BLaER1 treated with 17β-estradiol and CSF1 and Interleukin-3, amounts not matched to agents 10 nM and 100 nM (cell line): Measurements from ENCODE around the gene MAU2.
A peak's percentile ranks its signal among the peaks of the same experiment; 100 is the strongest.

Source experiments
- H3K27ac ChIP-seq, 11 experiments: shearing (Covaris generic); formaldehyde crosslinking; 2 replicates each; pipeline ENCODE4 v1.8.1; 2022
- H3K27me3 ChIP-seq, 11 experiments: shearing (Covaris generic); formaldehyde crosslinking; 2 replicates each; pipeline ENCODE4 v1.8.1; 2022
- H3K36me3 ChIP-seq, 11 experiments: shearing (Covaris generic); formaldehyde crosslinking; 2 replicates each; pipeline ENCODE4 v1.8.1; 2022
- H3K4me1 ChIP-seq, 10 experiments: shearing (Covaris generic); formaldehyde crosslinking; 2 replicates each; pipeline ENCODE4 v1.8.1; 2022
- H3K4me2 ChIP-seq, 11 experiments: shearing (Covaris generic); formaldehyde crosslinking; 2 replicates each; pipeline ENCODE4 v1.8.1; 2022
- H3K4me3 ChIP-seq, 10 experiments: shearing (Covaris generic); formaldehyde crosslinking; 2 replicates each; pipeline ENCODE4 v1.8.1; 2022
- H3K9ac ChIP-seq, 11 experiments: shearing (Covaris generic); formaldehyde crosslinking; 2 replicates each; pipeline ENCODE4 v1.8.1; 2022
- H3K9me3 ChIP-seq, 11 experiments: shearing (Covaris generic); formaldehyde crosslinking; replicated peaks in 1 of 11; 2 replicates each; pipeline ENCODE4 v1.8.1; 2022
- H4K20me1 ChIP-seq, 11 experiments: shearing (Covaris generic); formaldehyde crosslinking; 2 replicates each; pipeline ENCODE4 v1.8.1; 2022
- Cebpa-rat ChIP-seq, 11 experiments: shearing (Covaris generic); IDR thresholded peaks; 2 replicates each; pipeline ENCODE4 v1.8.1; 2022

MAU2 gene

DNA sequence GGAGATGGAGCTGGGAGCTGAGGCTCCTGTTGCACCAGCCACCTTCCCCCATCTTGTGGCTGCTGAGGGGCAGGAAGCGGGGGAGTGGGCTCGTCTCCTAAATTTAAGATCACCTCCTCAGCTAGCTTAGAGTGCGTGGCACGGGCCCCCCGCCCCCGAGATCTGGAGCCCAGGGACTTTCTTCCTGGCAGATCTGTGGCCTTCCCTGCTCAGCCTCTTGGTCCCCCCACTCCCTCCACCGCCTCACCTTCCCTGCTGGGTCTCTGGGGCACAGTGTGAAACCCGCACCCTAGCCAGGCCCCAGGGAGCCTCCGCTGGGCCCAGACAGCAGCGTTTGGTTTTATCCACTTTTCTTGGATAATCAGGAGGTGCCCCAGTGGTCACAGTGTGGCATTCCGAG lies 35.9 kb downstream of the MAU2 start:
- Histone ChIP-seq H3K9ac (no peak overlapping the region), H3K27ac (no peak overlapping the region), H3K4me2 (no peak overlapping the region), H3K4me1 (peaks cover 27 to 36% (median 30%) of the 10 kb centered on the region in 10 experiments), H3K36me3 (peaks cover 58 to 81% (median 66%) of the 10 kb centered on the region in 11 experiments), H4K20me1 (peaks cover 0 to 54% (median 7%) of the 10 kb centered on the region in 11 experiments; a peak in 7 of 22 replicates), H3K4me3 (no peak overlapping the region), H3K27me3 (no peaks in the 10 kb centered on the region), H3K9me3 (no peaks in the 10 kb centered on the region)
- TF ChIP-seq Cebpa-rat (IDR thresholded peaks at IDR 0.05): no peak

GRCh38 chr19:19356901-19357566 lies 36.4 kb downstream of the MAU2 start:
- no peak overlapping the region for H3K9ac ChIP-seq
- no peaks in the 10 kb centered on the region for H3K27me3 ChIP-seq
- no peak overlapping the region for H3K4me3 ChIP-seq
- H4K20me1 ChIP-seq: peaks cover 0 to 53% (median 7%) of the 10 kb centered on the region in 11 experiments; a peak in 7 of 22 replicates
- H3K36me3 ChIP-seq: peaks cover 53 to 76% (median 61%) of the 10 kb centered on the region in 11 experiments
- H3K4me2 ChIP-seq: no peak overlapping the region
- no peaks in the 10 kb centered on the region for H3K9me3 ChIP-seq
- H3K4me1 ChIP-seq: peaks cover 32 to 42% (median 36%) of the 10 kb centered on the region in 10 experiments
- no peak overlapping the region for H3K27ac ChIP-seq
- no peak for TF ChIP-seq Cebpa-rat (IDR thresholded peaks at IDR 0.05)

DNA sequence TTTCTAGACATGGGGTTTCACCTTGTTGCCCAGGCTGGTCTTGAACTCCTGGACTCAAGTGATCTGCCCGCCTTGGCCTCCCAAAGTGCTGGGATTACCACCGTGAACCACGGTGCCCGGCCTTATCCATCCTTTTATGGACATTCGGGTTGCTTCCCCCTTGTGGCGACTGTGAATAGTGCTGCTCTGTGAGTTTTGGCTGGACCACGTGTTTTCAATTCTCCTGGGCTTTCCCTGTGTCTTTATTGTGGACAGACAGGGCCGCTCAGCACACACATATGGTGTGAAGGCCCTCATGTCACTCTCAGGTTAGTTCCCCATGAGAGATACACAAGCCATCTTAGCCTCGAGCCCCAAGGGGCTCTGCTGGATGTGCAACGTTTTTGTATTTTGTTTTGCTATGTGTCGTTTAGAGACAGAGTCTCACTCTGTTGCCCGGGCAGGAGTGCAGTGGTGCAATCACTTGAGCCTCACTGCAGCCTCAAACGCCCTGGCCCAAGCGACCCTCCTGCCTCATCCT lies 40.5 kb downstream of the MAU2 start:
- Histone ChIP-seq H3K4me3 (no peak overlapping the region), H3K27ac (peak overlapping the region in 9 of 11 experiments; percentile 13 to 57 (median 27); a peak in 12 of 22 replicates), H3K4me1 (peaks cover 61 to 74% (median 68%) of the 10 kb centered on the region in 10 experiments), H3K27me3 (no peaks in the 10 kb centered on the region), H3K9ac (peak overlapping the region in 6 of 11 experiments; percentile 1 to 36 (median 16); a peak in 6 of 22 replicates), H3K9me3 (no peaks in the 10 kb centered on the region), H4K20me1 (peaks cover 0 to 14% (median 3%) of the 10 kb centered on the region in 11 experiments; a peak in 5 of 22 replicates), H3K36me3 (peaks cover 12 to 35% (median 20%) of the 10 kb centered on the region in 11 experiments), H3K4me2 (peak overlapping the region; percentile 26 to 63 (median 48))
- TF ChIP-seq Cebpa-rat (IDR thresholded peaks at IDR 0.05): peak in 3 of 11 experiments; percentile 20 to 46 (median 21); a peak in 1 of 22 replicates

DNA sequence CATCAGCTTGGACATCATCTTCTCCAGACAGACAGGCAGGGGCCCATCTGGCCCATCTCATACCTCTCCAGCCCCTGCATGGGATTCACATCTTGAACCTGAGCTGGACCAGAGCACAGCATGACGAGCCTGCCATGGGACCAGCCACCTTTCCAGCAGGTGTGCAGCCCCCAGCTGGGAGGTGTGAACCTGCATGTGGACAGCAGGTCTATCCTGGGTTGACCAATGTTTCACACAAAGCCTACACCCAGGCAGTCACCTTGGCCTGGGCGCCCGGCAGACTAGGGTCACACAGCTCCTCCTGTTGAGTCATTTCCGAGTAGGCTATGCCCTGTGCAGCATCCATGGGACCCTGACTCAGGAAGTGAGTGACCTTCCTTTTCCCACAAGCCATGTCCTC lies 41.4 kb downstream of the MAU2 start:
- no peaks in the 10 kb centered on the region for H3K9me3 ChIP-seq
- peaks cover 70 to 83% (median 78%) of the 10 kb centered on the region in 10 experiments for H3K4me1 ChIP-seq
- H3K9ac ChIP-seq: 0 out of 22 replicates have a peak overlapping the region, but pooled peaks of 2 of the 11 experiments have one; percentile 7 to 36
- no peaks in the 10 kb centered on the region for H3K27me3 ChIP-seq
- TF ChIP-seq Cebpa-rat (IDR thresholded peaks at IDR 0.05): no peak
- peaks cover 0 to 7% (median 0%) of the 10 kb centered on the region in 11 experiments; a peak in 5 of 22 replicates for H4K20me1 ChIP-seq
- peaks cover 2 to 25% (median 11%) of the 10 kb centered on the region in 11 experiments; a peak in 21 of 22 replicates for H3K36me3 ChIP-seq
- peak overlapping the region in 9 of 11 experiments; percentile 26 to 60 (median 43); a peak in 14 of 22 replicates for H3K4me2 ChIP-seq
- no peak overlapping the region for H3K4me3 ChIP-seq
- peak overlapping the region in 8 of 11 experiments; percentile 13 to 57 (median 34); a peak in 9 of 22 replicates for H3K27ac ChIP-seq

- TF ChIP-seq Cebpa-rat (IDR thresholded peaks at IDR 0.05): no peak
- Histone ChIP-seq H3K9ac (peak overlapping the region in 4 of 11 experiments; percentile 2 to 34 (median 17); a peak in 4 of 22 replicates), H3K27me3 (no peaks in the 10 kb centered on the region), H4K20me1 (no peaks in the 10 kb centered on the region), H3K4me1 (peaks cover 45 to 66% (median 49%) of the 10 kb centered on the region in 10 experiments), H3K4me3 (no peak overlapping the region), H3K27ac (peak overlapping the region in 10 of 11 experiments; percentile 4 to 53 (median 32); a peak in 10 of 22 replicates), H3K4me2 (peak overlapping the region; percentile 31 to 62 (median 53); a peak in 21 of 22 replicates), H3K9me3 (no peaks in the 10 kb centered on the region), H3K36me3 (no peaks in the 10 kb centered on the region)
These were observed 46.1 kb downstream of the MAU2 start for GRCh38 chr19:19366434-19367396.

GRCh38 chr19:19368087-19368486 lies 47.5 kb downstream of the MAU2 start:
- Histone ChIP-seq H3K9ac (no peak overlapping the region), H3K4me1 (peaks cover 44 to 66% (median 49%) of the 10 kb centered on the region in 10 experiments)

DNA sequence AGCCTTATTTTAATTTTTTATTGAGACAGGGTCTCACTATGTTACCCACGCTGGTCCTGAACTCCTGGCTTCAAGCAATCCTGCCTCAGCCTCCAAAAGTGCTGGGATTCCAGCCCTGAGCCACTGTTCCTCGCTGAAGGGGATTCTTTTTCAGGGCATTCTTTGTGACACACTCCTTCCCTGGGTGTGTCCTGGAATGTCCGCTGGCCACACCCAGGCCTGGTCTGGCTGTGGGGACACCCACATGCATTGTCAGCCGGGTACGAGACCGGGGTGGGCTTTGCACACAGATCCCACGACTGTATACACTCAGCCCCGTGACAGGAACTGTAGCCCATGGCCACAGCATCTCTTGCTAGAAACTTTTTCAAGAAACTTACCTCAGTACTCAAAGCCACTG lies 50.4 kb downstream of the MAU2 start:
- H3K4me1 ChIP-seq: peaks cover 41 to 69% (median 57%) of the 10 kb centered on the region in 10 experiments
- no peak overlapping the region for H3K4me3 ChIP-seq
- H3K27me3 ChIP-seq: no peaks in the 10 kb centered on the region
- H3K4me2 ChIP-seq: peak overlapping the region in 2 of 11 experiments; percentile 32 to 37; a peak in 3 of 22 replicates
- H3K9me3 ChIP-seq: no peaks in the 10 kb centered on the region
- no peaks in the 10 kb centered on the region for H4K20me1 ChIP-seq
- H3K9ac ChIP-seq: peak overlapping the region in 2 of 11 experiments; percentile 19 to 53; a peak in 1 of 22 replicates
- H3K36me3 ChIP-seq: no peaks in the 10 kb centered on the region
- no peak for TF ChIP-seq Cebpa-rat (IDR thresholded peaks at IDR 0.05)
- peak overlapping the region in 5 of 11 experiments; percentile 17 to 40 (median 32); a peak in 6 of 22 replicates for H3K27ac ChIP-seq

More at GRCh38 chr19:19368087-19368486, 47.5 kb downstream of the MAU2 start:
- Histone ChIP-seq H3K9me3 (no peaks in the 10 kb centered on the region), H4K20me1 (no peaks in the 10 kb centered on the region), H3K27ac (peak overlapping the region in 1 of 11 experiments; percentile 13; a peak in 1 of 22 replicates), H3K36me3 (no peaks in the 10 kb centered on the region), H3K27me3 (no peaks in the 10 kb centered on the region), H3K4me2 (no peak overlapping the region), H3K4me3 (no peak overlapping the region)
- no peak for TF ChIP-seq Cebpa-rat (IDR thresholded peaks at IDR 0.05)
